Thyroid gland (tissue), 4 donors: ENCODE data around the gene JAKMIP3.

Source experiments
- POLR2A ChIP-seq, 2 donors: fragments of 450-650 bp; IDR thresholded peaks; one replicate each; pipeline ENCODE4 v1.6.1; 2017; ENCODE audit warnings: antibody characterized with exemption in 2 of 2, mild to moderate bottlenecking in 2 of 2, moderate library complexity in 1 of 2
- TF ChIP-seq, protein P1 (sequence below), 6 experiments: fragments of 200-600 bp in 3 of 6; fragments of 450-650 bp in 3 of 6; sonication (generic) in 3 of 6; IDR thresholded peaks; one replicate each; pipeline ENCODE4 v1.5.1; 2016 to 2019; ENCODE audit warnings: antibody characterized with exemption in 6 of 6, mild to moderate bottlenecking in 2 of 6, inconsistent platforms in 1 of 6, moderate library complexity in 1 of 6

DNA sequence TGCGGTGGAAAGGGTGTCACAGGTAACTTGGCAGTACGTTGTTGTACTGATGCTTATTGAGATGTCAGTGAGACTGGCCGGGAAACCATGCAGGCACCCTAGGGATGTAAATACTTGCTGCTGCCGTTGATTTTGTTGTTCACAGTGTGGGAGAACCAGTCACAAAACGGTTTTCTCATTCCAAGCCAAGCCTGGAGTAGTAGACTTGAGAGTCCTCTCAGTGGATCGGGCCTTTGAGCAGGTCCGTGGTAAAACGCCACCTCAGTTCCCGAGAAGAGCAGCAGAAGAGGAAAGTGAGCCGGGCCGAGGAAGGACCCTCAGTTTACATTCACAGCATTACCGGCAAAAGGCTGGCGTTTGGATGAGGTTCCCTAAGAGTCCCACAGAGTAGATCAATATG lies 1.1 kb downstream of the JAKMIP3 start:
- TF ChIP-seq, protein P1, sequence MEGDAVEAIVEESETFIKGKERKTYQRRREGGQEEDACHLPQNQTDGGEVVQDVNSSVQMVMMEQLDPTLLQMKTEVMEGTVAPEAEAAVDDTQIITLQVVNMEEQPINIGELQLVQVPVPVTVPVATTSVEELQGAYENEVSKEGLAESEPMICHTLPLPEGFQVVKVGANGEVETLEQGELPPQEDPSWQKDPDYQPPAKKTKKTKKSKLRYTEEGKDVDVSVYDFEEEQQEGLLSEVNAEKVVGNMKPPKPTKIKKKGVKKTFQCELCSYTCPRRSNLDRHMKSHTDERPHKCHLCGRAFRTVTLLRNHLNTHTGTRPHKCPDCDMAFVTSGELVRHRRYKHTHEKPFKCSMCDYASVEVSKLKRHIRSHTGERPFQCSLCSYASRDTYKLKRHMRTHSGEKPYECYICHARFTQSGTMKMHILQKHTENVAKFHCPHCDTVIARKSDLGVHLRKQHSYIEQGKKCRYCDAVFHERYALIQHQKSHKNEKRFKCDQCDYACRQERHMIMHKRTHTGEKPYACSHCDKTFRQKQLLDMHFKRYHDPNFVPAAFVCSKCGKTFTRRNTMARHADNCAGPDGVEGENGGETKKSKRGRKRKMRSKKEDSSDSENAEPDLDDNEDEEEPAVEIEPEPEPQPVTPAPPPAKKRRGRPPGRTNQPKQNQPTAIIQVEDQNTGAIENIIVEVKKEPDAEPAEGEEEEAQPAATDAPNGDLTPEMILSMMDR (IDR thresholded peaks at IDR 0.05), result no peak
- no peak for TF ChIP-seq POLR2A (IDR thresholded peaks at IDR 0.05)
